Nephron progenitor cell (in vitro differentiated cells): ENCODE results near the gene LOX.

Experiments used
- DNase-seq: peaks from one replicate; pipeline ENCODE4 v3.0.0; 2021
- H3K27ac Mint-ChIP-seq: 2 replicates; pipeline ENCODE4 v1.8.0; 2021; ENCODE audit warnings: mild to moderate bottlenecking, moderate library complexity, mixed read lengths
- H3K27me3 Mint-ChIP-seq: 2 replicates; pipeline ENCODE4 v1.8.0; 2021; ENCODE audit warnings: mild to moderate bottlenecking, low read depth, mixed read lengths; ENCODE audit not compliant: poor library complexity
- H3K36me3 Mint-ChIP-seq: 2 replicates; pipeline ENCODE4 v1.8.0; 2021; ENCODE audit warnings: low read depth, mixed read lengths
- H3K4me1 Mint-ChIP-seq: 2 replicates; pipeline ENCODE4 v1.8.0; 2021; ENCODE audit warnings: mixed read lengths
- H3K4me3 Mint-ChIP-seq: 2 replicates; pipeline ENCODE4 v1.8.0; 2021; ENCODE audit warnings: mild to moderate bottlenecking, moderate library complexity, mixed read lengths
- H3K9me3 Mint-ChIP-seq: 2 replicates; pipeline ENCODE4 v1.8.0; 2021; ENCODE audit warnings: mild to moderate bottlenecking, moderate library complexity, mixed read lengths
- TF ChIP-seq, protein P1 (sequence below): fragments of 200-600 bp; sonication (generic); IDR thresholded peaks from 2 replicates; pipeline ENCODE4 v1.5.0; 2021; ENCODE audit warnings: antibody characterized with exemption

Gene LOX

DNA sequence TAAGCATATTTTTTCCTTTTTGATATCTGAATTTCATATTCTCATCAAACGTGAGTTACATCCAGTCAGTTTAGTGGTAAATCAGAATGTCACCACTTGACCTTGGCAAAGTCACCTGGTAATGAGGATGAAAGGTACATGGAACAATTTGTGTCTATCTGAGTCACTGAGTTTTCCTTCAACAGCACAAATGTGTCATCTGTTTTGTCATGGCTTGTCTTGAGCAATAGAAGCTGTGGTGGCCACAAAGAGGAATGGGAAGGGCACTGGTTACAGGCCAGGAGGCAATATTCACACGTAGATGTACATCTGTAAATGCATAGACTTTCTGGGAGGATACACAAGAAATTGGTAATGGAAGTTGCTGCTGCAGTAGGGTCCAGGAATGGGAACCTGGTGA is 42.9 kb upstream of the LOX start:
- Mint-ChIP-seq H3K36me3 (no peaks in the 10 kb centered on the region), H3K9me3 (no peaks in the 10 kb centered on the region), H3K4me1 (peaks cover 21% of the 10 kb centered on the region), H3K27me3 (no peaks in the 10 kb centered on the region), H3K27ac (no peak overlapping the region), H3K4me3 (no peak overlapping the region)
- no peak for DNase-seq
- TF ChIP-seq, protein P1, sequence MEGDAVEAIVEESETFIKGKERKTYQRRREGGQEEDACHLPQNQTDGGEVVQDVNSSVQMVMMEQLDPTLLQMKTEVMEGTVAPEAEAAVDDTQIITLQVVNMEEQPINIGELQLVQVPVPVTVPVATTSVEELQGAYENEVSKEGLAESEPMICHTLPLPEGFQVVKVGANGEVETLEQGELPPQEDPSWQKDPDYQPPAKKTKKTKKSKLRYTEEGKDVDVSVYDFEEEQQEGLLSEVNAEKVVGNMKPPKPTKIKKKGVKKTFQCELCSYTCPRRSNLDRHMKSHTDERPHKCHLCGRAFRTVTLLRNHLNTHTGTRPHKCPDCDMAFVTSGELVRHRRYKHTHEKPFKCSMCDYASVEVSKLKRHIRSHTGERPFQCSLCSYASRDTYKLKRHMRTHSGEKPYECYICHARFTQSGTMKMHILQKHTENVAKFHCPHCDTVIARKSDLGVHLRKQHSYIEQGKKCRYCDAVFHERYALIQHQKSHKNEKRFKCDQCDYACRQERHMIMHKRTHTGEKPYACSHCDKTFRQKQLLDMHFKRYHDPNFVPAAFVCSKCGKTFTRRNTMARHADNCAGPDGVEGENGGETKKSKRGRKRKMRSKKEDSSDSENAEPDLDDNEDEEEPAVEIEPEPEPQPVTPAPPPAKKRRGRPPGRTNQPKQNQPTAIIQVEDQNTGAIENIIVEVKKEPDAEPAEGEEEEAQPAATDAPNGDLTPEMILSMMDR, result no peak

DNA sequence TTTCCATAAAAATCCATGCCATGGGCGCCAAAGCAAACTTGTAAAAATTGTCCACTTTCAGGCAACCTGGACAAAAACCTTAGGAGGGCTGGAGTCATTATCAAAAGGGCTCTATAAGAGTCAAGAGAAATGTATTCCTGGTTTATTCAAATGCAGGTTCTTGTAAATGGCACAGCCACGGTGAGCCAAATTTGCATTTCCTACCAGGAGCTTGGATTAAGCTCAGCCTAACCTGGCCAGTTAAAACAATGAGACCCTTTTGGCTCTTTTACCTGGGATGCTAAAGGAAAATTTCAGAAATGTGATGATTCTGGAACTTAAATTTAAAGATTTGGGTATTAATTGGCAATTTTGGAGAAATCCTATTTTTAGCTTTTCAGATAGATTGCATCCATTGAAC is 42.4 kb upstream of the LOX start:
- Mint-ChIP-seq H3K9me3 (no peaks in the 10 kb centered on the region), H3K4me3 (no peak overlapping the region), H3K4me1 (peaks cover 17% of the 10 kb centered on the region), H3K36me3 (no peaks in the 10 kb centered on the region), H3K27ac (no peak overlapping the region), H3K27me3 (no peaks in the 10 kb centered on the region)
- no peak for DNase-seq
- TF ChIP-seq, protein P1, result no peak

DNA sequence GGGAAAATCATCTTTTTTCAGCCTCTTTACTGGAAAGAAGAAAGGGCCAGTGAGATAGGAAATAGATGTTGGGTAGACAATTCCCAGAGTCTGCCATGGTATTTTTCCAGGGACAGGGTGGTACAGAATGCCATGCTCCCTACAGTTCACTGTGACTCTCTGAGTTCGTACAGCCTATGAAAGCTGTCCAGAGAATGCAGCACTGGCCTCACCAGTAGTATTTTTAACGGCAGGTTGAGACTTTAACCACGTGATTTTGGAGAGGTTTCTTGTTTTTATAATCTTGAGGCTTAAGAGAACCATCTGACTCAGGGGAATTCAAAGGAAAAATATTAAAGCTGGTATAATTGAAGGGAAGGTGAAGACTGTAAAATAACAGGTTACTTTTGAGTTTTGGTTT is 41.1 kb upstream of the LOX start:
- Mint-ChIP-seq H3K4me1 (peaks cover 4% of the 10 kb centered on the region), H3K27ac (no peak overlapping the region), H3K36me3 (no peaks in the 10 kb centered on the region), H3K9me3 (no peaks in the 10 kb centered on the region), H3K4me3 (no peak overlapping the region), H3K27me3 (no peaks in the 10 kb centered on the region)
- TF ChIP-seq, protein P1, result no peak
- no peak for DNase-seq

DNA sequence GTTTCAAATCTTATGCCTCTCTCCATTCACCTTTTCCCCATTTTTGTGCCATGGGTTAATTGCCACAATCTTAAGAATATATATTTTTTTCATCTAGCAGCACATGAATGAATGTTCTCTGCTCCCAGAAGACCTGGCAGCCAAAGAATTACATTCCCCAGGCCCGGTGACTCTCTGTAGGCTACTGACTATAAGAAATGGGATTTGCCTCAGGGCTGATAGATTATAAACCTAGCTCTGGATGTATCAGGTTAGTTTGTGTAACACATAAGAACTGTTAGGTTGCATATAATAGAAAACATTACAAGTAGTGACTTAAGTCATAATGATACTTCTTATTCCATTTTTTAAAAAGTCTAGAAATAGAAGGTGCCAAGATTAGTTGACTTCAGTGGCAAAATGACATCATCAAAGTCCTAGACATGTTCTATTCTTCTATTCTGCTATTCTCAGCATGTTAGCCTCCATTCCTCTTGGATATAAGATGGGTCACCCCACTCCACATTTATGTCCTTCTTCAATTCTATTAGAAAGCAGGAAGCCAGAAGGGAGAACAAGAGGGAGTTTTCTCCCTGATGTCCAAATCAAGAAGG is 40.4 kb upstream of the LOX start:
- Mint-ChIP-seq H3K4me3 (no peak overlapping the region), H3K36me3 (no peaks in the 10 kb centered on the region), H3K4me1 (no peaks in the 10 kb centered on the region), H3K27me3 (no peaks in the 10 kb centered on the region), H3K27ac (no peak overlapping the region), H3K9me3 (no peaks in the 10 kb centered on the region)
- TF ChIP-seq, protein P1, result no peak
- DNase-seq, result no peak

DNA sequence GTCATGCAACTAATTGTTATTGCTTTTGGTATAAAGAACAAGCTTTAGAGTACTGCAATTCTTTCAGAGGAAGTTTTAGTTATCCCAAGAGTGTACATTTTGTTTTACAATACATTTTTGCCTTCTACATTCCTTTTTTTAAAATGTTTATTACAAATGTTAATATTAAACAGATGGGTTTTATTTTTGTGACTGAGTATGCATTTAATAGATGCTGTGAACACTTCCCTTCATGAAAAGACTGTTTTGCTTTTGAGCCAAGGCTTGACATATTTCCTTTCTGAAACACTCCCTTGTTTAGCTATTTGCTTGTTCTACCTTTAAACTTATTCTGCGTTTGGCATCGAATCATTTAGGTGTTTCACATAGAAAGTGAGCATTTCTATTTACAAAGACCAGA is 36.4 kb upstream of the LOX start:
- no peaks in the 10 kb centered on the region for H3K27me3 Mint-ChIP-seq
- no peaks in the 10 kb centered on the region for H3K9me3 Mint-ChIP-seq
- no peaks in the 10 kb centered on the region for H3K36me3 Mint-ChIP-seq
- H3K4me3 Mint-ChIP-seq, result no peak overlapping the region
- H3K4me1 Mint-ChIP-seq, result peaks cover 9% of the 10 kb centered on the region
- TF ChIP-seq, protein P1, result no peak
- DNase-seq, result no peak
- no peak overlapping the region for H3K27ac Mint-ChIP-seq

DNA sequence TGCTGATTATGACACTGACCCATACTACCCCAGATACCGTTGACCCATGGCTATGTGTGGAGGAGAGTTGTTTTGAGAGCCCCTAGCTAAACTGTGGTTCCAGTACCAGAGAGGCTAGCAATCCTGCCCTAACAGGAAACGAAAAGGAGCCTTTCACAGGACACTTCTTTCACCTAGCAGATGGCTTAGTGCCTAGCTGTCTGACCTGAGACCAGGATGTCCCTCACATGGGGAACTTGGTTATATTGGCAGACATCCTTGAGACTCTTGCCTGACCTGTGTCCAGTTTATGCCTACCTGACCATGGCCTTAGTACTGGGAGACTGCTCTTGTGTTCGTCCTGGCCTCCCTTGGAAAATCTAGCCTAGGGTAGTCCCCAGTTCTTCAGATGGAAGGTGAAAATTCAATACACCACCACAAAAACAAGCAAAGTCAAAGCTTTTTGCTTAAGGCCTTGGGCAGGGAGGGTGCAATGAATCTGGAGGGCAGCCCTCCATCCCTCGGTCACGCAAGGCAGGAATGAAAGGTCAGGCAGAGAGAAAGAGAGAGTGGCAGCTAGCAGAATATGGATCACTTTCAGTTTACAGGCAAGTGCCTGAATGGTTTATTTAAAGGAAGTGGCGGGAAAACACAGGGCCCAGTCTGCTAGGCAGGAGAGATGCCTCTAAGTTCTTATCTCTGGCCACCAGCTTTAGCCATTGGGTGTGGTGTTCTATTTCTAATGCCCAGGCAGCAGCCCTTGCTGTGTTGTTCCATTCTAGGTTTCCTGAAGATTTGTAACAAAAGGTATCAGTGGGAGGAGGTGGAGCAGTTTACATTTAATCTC is 34.9 kb upstream of the LOX start:
- H3K27ac Mint-ChIP-seq, result peak overlapping the region; percentile 53
- H3K27me3 Mint-ChIP-seq, result no peaks in the 10 kb centered on the region
- DNase-seq, result no peak
- no peak overlapping the region for H3K4me3 Mint-ChIP-seq
- H3K4me1 Mint-ChIP-seq, result peaks cover 9% of the 10 kb centered on the region
- no peaks in the 10 kb centered on the region for H3K36me3 Mint-ChIP-seq
- H3K9me3 Mint-ChIP-seq, result no peaks in the 10 kb centered on the region
- TF ChIP-seq, protein P1, result no peak
